Gastroesophageal sphincter (tissue), 3 donors: ENCODE measurements around the gene PDIA4.

Experiments
- EP300 ChIP-seq: sonication (generic); formaldehyde crosslinking; IDR thresholded peaks from one replicate; pipeline ENCODE4 v1.6.1; 2017; ENCODE audit warnings: antibody characterized with exemption, mild to moderate bottlenecking
- POLR2A ChIP-seq, 2 donors: fragments of 450-650 bp; IDR thresholded peaks; one replicate each; pipeline ENCODE4 v1.6.1; 2017; ENCODE audit warnings: antibody characterized with exemption in 2 of 2, mild to moderate bottlenecking in 2 of 2, moderate library complexity in 1 of 2
- TF ChIP-seq, protein P1 (sequence below), 4 experiments: fragments of 200-600 bp in 2 of 4; fragments of 450-650 bp in 2 of 4; sonication (generic) in 1 of 4; IDR thresholded peaks; one replicate each; pipeline ENCODE4 v1.5.1; 2017 to 2019; ENCODE audit warnings: antibody characterized with exemption in 4 of 4, mild to moderate bottlenecking in 2 of 4, moderate library complexity in 2 of 4

DNA sequence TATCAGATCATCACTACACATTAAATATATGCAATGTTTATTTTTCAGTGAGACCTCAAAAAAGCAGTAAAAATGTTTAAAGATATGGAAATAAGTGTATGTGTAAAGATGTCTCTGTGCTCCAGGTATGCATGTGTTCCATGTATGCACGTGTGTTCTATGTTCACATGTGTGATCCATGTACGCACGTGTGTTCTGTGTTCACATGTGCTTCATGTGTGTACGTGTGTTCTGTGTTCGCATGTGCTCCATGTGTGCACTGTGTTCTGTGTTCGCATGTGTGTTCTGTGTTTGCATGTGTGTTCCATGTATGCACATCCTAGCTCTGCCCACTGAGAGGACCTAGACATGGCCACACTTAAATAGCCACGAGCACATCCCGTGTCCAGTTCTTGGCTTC lies 15.6 kb upstream of the PDIA4 start:
- TF ChIP-seq, protein P1, sequence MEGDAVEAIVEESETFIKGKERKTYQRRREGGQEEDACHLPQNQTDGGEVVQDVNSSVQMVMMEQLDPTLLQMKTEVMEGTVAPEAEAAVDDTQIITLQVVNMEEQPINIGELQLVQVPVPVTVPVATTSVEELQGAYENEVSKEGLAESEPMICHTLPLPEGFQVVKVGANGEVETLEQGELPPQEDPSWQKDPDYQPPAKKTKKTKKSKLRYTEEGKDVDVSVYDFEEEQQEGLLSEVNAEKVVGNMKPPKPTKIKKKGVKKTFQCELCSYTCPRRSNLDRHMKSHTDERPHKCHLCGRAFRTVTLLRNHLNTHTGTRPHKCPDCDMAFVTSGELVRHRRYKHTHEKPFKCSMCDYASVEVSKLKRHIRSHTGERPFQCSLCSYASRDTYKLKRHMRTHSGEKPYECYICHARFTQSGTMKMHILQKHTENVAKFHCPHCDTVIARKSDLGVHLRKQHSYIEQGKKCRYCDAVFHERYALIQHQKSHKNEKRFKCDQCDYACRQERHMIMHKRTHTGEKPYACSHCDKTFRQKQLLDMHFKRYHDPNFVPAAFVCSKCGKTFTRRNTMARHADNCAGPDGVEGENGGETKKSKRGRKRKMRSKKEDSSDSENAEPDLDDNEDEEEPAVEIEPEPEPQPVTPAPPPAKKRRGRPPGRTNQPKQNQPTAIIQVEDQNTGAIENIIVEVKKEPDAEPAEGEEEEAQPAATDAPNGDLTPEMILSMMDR (IDR thresholded peaks at IDR 0.05) = no peak
- TF ChIP-seq POLR2A (IDR thresholded peaks at IDR 0.05) (no peak), EP300 (no peak)
